ENCODE data around the gene NELL1.

DNA sequence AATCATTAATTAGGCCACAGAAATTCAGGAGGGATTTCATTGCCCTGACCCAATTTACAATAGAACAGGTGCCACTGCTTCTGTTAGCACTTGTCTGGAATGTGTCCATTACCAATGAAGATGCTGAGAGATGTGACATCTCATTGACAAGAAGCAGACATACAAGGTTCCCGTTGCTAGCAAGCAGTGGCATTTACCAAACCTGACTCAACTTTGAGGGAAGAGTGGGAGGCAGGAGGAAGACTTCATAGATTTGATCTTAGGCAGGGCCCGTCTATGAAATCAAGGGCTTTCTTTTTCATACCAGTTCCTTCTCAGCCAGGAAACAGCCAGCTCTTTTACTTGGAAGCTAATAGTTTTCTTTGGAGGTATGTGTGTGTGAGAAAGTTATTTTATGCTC is 280.2 kb downstream of the NELL1 start:
- TF ChIP-seq, protein P1, sequence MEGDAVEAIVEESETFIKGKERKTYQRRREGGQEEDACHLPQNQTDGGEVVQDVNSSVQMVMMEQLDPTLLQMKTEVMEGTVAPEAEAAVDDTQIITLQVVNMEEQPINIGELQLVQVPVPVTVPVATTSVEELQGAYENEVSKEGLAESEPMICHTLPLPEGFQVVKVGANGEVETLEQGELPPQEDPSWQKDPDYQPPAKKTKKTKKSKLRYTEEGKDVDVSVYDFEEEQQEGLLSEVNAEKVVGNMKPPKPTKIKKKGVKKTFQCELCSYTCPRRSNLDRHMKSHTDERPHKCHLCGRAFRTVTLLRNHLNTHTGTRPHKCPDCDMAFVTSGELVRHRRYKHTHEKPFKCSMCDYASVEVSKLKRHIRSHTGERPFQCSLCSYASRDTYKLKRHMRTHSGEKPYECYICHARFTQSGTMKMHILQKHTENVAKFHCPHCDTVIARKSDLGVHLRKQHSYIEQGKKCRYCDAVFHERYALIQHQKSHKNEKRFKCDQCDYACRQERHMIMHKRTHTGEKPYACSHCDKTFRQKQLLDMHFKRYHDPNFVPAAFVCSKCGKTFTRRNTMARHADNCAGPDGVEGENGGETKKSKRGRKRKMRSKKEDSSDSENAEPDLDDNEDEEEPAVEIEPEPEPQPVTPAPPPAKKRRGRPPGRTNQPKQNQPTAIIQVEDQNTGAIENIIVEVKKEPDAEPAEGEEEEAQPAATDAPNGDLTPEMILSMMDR (IDR thresholded peaks at IDR 0.05) = no peak
- no peak for TF ChIP-seq POLR2A (IDR thresholded peaks at IDR 0.05)

All from adrenal gland (tissue), 5 donors.